Lung (tissue), 12 donors: Measurements from ENCODE around the gene SULT1A2. TPM values are rescaled to one million over a fixed set of nuclear protein-coding genes. Genes with fewer than 3 reads are reported as not detected.
"Not testable (repeated sequence)": the region's sequence is repeated elsewhere in the genome, so short reads cannot be mapped to it uniquely, and the experiment has no call there.

Source experiments
- ATAC-seq: fragments of 200-7000 bp; cut with Tn5 transposase; one replicate; pipeline ENCODE4 v1.9.1; 2020; ENCODE audit warnings: moderate number of reproducible peaks; ENCODE audit not compliant: insufficient read depth, low FRiP score
- DNase-seq, 3 donors: peaks; one replicate each; pipeline ENCODE4 v3.0.0-alpha.2; 2013 to 2017
- H3K27ac ChIP-seq, 2 donors: one replicate each; pipeline ENCODE4 v1.5.1; 2013; ENCODE audit warnings: mild to moderate bottlenecking in 2 of 2, moderate library complexity in 2 of 2, control low read depth in 1 of 2, inconsistent platforms in 1 of 2, low read depth in 1 of 2, low read length in 1 of 2
- H3K27me3 ChIP-seq, 3 donors: one replicate each; pipeline ENCODE4 v1.5.1; 2013; ENCODE audit warnings: low read length in 2 of 3; ENCODE audit not compliant: control insufficient read depth in 3 of 3, insufficient read depth in 3 of 3
- H3K36me3 ChIP-seq, 4 donors: one replicate each; pipeline ENCODE4 v1.5.1; 2013; ENCODE audit warnings: low read length in 4 of 4, mild to moderate bottlenecking in 1 of 4, moderate library complexity in 1 of 4; ENCODE audit not compliant: control insufficient read depth in 4 of 4, insufficient read depth in 4 of 4
- H3K4me1 ChIP-seq, 5 donors: one replicate each; pipeline ENCODE4 v1.5.1; 2013; ENCODE audit warnings: low read length in 5 of 5, mild to moderate bottlenecking in 2 of 5, moderate library complexity in 1 of 5; ENCODE audit not compliant: control insufficient read depth in 5 of 5, insufficient read depth in 5 of 5
- H3K4me3 ChIP-seq: one replicate; pipeline ENCODE4 v1.5.1; 2013; ENCODE audit warnings: mild to moderate bottlenecking, control low read depth, moderate library complexity
- H3K9ac ChIP-seq, 2 donors: one replicate each; pipeline ENCODE4 v1.5.1; 2013; ENCODE audit warnings: low read length in 2 of 2, control low read depth in 1 of 2; ENCODE audit not compliant: insufficient read depth in 1 of 2
- H3K9me3 ChIP-seq, 4 donors: one replicate each; pipeline ENCODE4 v1.5.1; 2013; ENCODE audit warnings: low read length in 3 of 4, mild to moderate bottlenecking in 1 of 4, moderate library complexity in 1 of 4; ENCODE audit not compliant: control insufficient read depth in 4 of 4, insufficient read depth in 3 of 4
- CTCF ChIP-seq: IDR thresholded peaks from 2 replicates; pipeline ENCODE4 v1.5.1; 2012; ENCODE audit warnings: mild to moderate bottlenecking; ENCODE audit errors: control extremely low read depth, extremely low read depth
- WGBS, 2 donors: extraction: QIAGEN DNeasy Blood & Tissue Kit; methylation state at CpG; one replicate each; pipeline ENCODE4 v1.1.7; 2013; 5-methylcytosine and 5-hydroxymethylcytosine counted together
- polyA plus RNA-seq, 2 donors: library from polyadenylated mRNA; stranded (reverse); fragments of 200-250 nt; gene quantifications; one replicate each; pipeline ENCODE4 v1.2.1, GENCODE V29; 2013
- total RNA-seq, 2 donors: library from RNA; depleted of rRNA in 1 of 2; stranded (reverse); fragments of >200 nt in 1 of 2; gene quantifications; one replicate each; pipeline ENCODE4 v1.2.1, GENCODE V29; 2014 to 2021
- donor health status: control.
- donor health status: control.
- donor health status: Bipolar disorder and iron deficiency.
- donor health status: healthy.
- donor health status: DM: yes; HTN: yes; CAD: no.

Gene SULT1A2
- total and polyA plus RNA-seq, 4 donors: 3.7 to 14.2 (median 6.1) TPM

- no peak overlapping the region for H3K9ac ChIP-seq
- peak overlapping the region in 1 of 2 donors; percentile 58 for H3K27ac ChIP-seq
- H3K4me1 ChIP-seq: peaks cover 0 to 19% (median 4%) of the 10 kb centered on the region in 5 donors
- H3K9me3 ChIP-seq: no peaks in the 10 kb centered on the region
- ATAC-seq (no peak), DNase-seq (peak; percentile 58 to 76 (median 75))
- WGBS, 2 donors: 61 to 69% methylated on average over 9 of the region's 9 CpGs
- TF ChIP-seq CTCF: no peak
- no peaks in the 10 kb centered on the region for H3K36me3 ChIP-seq
- no peaks in the 10 kb centered on the region for H3K27me3 ChIP-seq
- no peak overlapping the region for H3K4me3 ChIP-seq
Observed at GRCh38 chr16:28597692-28598261, 927 bp upstream of the SULT1A2 start.

DNA sequence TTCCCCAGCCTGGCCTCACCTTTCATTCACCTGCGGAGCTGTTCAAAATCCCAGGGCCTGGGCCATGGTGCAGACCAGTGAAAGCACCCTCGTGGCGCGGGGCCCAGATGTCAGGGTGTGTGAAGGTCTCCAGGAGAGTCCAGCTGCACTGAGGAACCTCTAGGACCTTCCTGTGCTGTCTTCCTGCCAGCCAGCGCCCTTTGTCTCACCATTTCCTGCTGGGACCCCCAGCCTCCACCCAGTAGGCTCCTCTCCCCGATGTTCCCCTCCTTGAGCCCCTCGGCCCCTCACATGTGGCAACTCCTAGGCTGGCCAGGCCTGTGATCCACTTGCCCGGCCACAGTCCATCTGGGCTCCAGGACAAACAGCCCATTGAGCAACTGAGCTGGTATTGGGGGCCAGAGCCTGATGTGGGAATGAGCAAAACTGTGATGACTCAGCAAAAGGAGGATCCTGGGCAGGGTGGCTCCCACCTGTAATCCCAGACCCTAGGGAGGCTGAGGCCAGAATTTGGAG lies 677 bp downstream of the SULT1A2 start:
- Histone ChIP-seq H3K9ac (no peak overlapping the region), H3K9me3 (no peaks in the 10 kb centered on the region), H3K4me1 (peaks cover 0 to 19% (median 4%) of the 10 kb centered on the region in 5 donors), H3K36me3 (peaks cover 0 to 7% (median 0%) of the 10 kb centered on the region in 4 donors), H3K27me3 (no peaks in the 10 kb centered on the region), H3K27ac (peak overlapping the region in 1 of 2 donors; percentile 43), H3K4me3 (no peak overlapping the region)
- ATAC-seq: no peak
- no peak for TF ChIP-seq CTCF
- DNase-seq: no peak
- 54 to 66% methylated on average over 8 of the region's 8 CpGs for WGBS, 2 donors

DNA sequence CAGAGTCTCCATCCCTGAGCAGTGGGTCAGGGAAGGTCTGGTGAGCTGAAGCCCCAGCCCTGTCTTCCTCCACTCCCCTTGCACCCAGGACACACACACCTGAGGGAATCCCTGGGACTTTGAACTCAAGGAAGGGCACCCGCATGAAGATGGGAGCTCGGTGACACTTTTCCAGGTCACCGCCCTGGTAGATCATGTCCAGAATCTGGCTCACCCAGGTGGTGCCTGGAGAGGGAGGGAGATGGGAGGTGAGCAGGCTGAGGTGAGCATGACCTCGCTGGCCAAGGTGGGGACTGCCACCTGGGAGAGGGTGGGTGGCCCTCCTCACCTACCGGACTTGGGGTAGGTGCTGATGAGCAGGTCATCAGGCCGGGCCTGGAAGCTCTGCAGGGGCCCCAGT lies 1.4 kb downstream of the SULT1A2 start:
- peaks cover 0 to 19% (median 4%) of the 10 kb centered on the region in 5 donors for H3K4me1 ChIP-seq
- H3K4me3 ChIP-seq, H3K9me3 ChIP-seq, H3K27ac ChIP-seq, ATAC-seq, H3K27me3 ChIP-seq, DNase-seq, H3K9ac ChIP-seq: not testable (repeated sequence)
- H3K36me3 ChIP-seq: peaks cover 0 to 14% (median 3%) of the 10 kb centered on the region in 4 donors
- 87 to 96% methylated on average over 4 to 6 of the region's 6 CpGs for WGBS, 2 donors

DNA sequence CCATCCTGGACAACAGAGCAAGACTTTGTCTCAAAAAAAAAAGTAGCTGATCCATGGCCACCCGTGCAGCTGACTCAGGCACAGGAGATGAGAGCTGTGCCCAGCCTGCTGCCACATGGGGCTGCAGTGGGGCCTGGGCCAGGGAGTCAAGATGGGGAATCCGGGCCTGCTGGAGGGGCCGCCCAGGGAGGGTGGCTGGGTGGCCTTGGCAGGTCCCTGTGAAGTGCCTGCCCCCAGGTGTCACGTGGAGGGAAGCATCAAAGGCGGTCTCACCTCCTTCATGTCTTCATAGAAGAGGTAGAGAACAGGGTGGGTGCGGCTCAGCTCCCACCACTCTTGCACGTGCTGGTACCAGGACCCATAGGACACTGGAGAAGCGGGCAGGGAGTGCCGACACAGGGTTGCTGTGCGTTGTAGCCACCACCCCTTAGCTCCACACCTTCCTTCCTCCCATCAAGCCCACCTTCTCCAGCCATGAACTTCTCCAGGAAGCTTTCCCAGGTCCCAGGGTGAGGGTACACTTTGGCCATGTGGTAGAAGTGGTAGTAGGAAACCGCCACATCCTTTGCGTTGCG lies 3.8 kb downstream of the SULT1A2 start:
- WGBS, 2 donors: 88 to 91% methylated on average over 13 of the region's 13 CpGs
- TF ChIP-seq CTCF: no peak
- H3K27ac ChIP-seq: no peak overlapping the region
- no peak overlapping the region for H3K9ac ChIP-seq
- DNase-seq (no peak), ATAC-seq (no peak)
- H3K4me3 ChIP-seq: no peak overlapping the region
- H3K27me3 ChIP-seq: no peaks in the 10 kb centered on the region
- H3K9me3 ChIP-seq: no peaks in the 10 kb centered on the region
- H3K36me3 ChIP-seq: peaks cover 0 to 32% (median 9%) of the 10 kb centered on the region in 4 donors
- peaks cover 0 to 19% (median 4%) of the 10 kb centered on the region in 5 donors for H3K4me1 ChIP-seq
